Endothelial cell of umbilical vein (primary cell): ENCODE measurements around the gene SLC28A2.

Experiments
- CTCF ChIP-seq, 2 donors: IDR thresholded peaks; 1 replicate in 1 of 2; 2 replicates in 1 of 2; pipeline ENCODE4 v1.5.1; 2011; ENCODE audit warnings: low read length in 2 of 2, mild to moderate bottlenecking in 2 of 2, moderate library complexity in 2 of 2, control low read depth in 1 of 2, inconsistent platforms in 1 of 2, low read depth in 1 of 2; ENCODE audit not compliant: insufficient read depth in 1 of 2; ENCODE audit errors: extremely low read depth in 1 of 2
- POLR2AphosphoS5 ChIP-seq: IDR thresholded peaks from 2 replicates; pipeline ENCODE4 v1.6.1; 2012; ENCODE audit warnings: low read depth, mild to moderate bottlenecking, control low read depth, low read length, moderate library complexity; ENCODE audit not compliant: insufficient read depth

DNA sequence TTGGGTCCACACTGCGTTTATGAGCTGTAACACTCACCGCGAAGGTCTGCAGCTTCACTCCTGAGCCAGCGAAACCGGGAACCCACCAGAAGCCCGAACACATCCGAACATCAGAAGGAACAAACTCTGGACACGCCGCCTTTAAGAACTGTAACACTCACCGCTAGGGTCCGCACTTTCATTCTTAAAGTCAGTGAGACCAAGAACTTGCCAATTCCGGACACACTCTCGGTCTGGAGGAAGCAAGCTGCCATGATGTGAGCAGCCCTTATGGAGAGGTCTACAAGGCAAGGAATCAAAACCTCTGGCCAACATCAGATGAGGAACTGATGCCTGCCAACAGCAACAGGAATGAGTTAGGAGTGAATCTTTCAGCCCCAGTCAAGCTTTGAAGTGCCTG, 62.9 kb downstream of the SLC28A2 start:
- TF ChIP-seq CTCF (IDR thresholded peaks at IDR 0.05; ENCODE audit: extremely low read depth in 1 of 2, insufficient read depth in 1 of 2, low read depth in 1 of 2, low read length in 2 of 2), result no peak
- no peak for TF ChIP-seq POLR2AphosphoS5
